GM23338 (cell line): ENCODE measurements around the gene GRIN2A. TPM values are rescaled to one million over a fixed set of nuclear protein-coding genes. Genes with fewer than 3 reads are reported as not detected.
A peak's percentile ranks its signal among the peaks of the same experiment; 100 is the strongest.

Experiments used
- ATAC-seq: fragments of 200-7000 bp; cut with Tn5 transposase; 3 replicates; pipeline ENCODE4 v1.9.1; 2020
- DNase-seq: peaks from one replicate; pipeline ENCODE4 v3.0.0-alpha.2; 2015; ENCODE audit warnings: low spot score
- H2AFZ ChIP-seq: fragments of 200-600 bp; sonication (generic); 2 replicates; pipeline ENCODE4 v1.8.0; 2016; ENCODE audit warnings: antibody characterized with exemption, mild to moderate bottlenecking, moderate library complexity
- H3F3A ChIP-seq: fragments of 200-600 bp; sonication (generic); replicated peaks from 2 replicates; pipeline ENCODE4 v1.8.0; 2017; ENCODE audit warnings: antibody characterized with exemption, mixed run types, low read depth
- H3K27ac ChIP-seq: fragments of 200-600 bp; sonication (generic); 2 replicates; pipeline ENCODE4 v1.6.1; 2016; ENCODE audit warnings: low read depth
- H3K27me3 ChIP-seq: fragments of 200-600 bp; sonication (generic); 2 replicates; pipeline ENCODE4 v1.8.0; 2016; ENCODE audit warnings: mild to moderate bottlenecking, mixed run types, moderate library complexity; ENCODE audit not compliant: insufficient read depth
- H3K36me3 ChIP-seq: fragments of 200-600 bp; sonication (generic); 2 replicates; pipeline ENCODE4 v1.8.0; 2016; ENCODE audit warnings: mild to moderate bottlenecking; ENCODE audit not compliant: insufficient read depth
- H3K4me1 ChIP-seq: fragments of 200-600 bp; sonication (generic); 2 replicates; pipeline ENCODE4 v1.8.0; 2016; ENCODE audit warnings: mild to moderate bottlenecking, moderate library complexity; ENCODE audit not compliant: insufficient read depth
- H3K4me2 ChIP-seq: fragments of 200-600 bp; sonication (generic); 2 replicates; pipeline ENCODE4 v1.7.1; 2017; ENCODE audit warnings: mixed run types
- H3K4me3 ChIP-seq: fragments of 200-600 bp; sonication (generic); 2 replicates; pipeline ENCODE4 v1.6.1; 2016; ENCODE audit warnings: mixed run types
- H3K79me2 ChIP-seq: fragments of 200-600 bp; sonication (generic); replicated peaks from 2 replicates; pipeline ENCODE4 v1.8.0; 2017; ENCODE audit warnings: mild to moderate bottlenecking; ENCODE audit not compliant: insufficient read depth
- H3K9me2 ChIP-seq: fragments of 200-600 bp; sonication (generic); 2 replicates; pipeline ENCODE4 v1.8.0; 2017; ENCODE audit not compliant: insufficient read depth
- H4K20me1 ChIP-seq: fragments of 200-600 bp; sonication (generic); replicated peaks from 2 replicates; pipeline ENCODE4 v1.8.0; 2017; ENCODE audit warnings: mild to moderate bottlenecking; ENCODE audit not compliant: insufficient read depth
- H3K27ac Mint-ChIP-seq: 2 replicates; pipeline ENCODE4 v1.8.0; 2020; ENCODE audit warnings: inconsistent platforms, mild to moderate bottlenecking, moderate library complexity, mixed read lengths
- H3K27me3 Mint-ChIP-seq: 3 replicates; pipeline ENCODE4 v1.8.0; 2022; ENCODE audit warnings: low read depth, mild to moderate bottlenecking, moderate library complexity, mixed read lengths, inconsistent platforms; ENCODE audit not compliant: insufficient read depth, poor library complexity
- H3K36me3 Mint-ChIP-seq: 3 replicates; pipeline ENCODE4 v1.8.0; 2021; ENCODE audit warnings: low read depth, mild to moderate bottlenecking, inconsistent platforms, moderate library complexity, mixed read lengths
- H3K4me1 Mint-ChIP-seq: 3 replicates; pipeline ENCODE4 v1.8.0; 2020; ENCODE audit warnings: mild to moderate bottlenecking, inconsistent platforms, mixed read lengths
- H3K4me3 Mint-ChIP-seq: 3 replicates; pipeline ENCODE4 v1.8.0; 2021; ENCODE audit warnings: moderate library complexity, mild to moderate bottlenecking, inconsistent platforms, mixed read lengths
- H3K9me3 Mint-ChIP-seq: 3 replicates; pipeline ENCODE4 v1.8.0; 2020; ENCODE audit warnings: moderate library complexity, mild to moderate bottlenecking, inconsistent platforms, mixed read lengths
- CREB1 ChIP-seq: fragments of 250-450 bp; sonication (Bioruptor Pico); IDR thresholded peaks from 2 replicates; pipeline ENCODE4 v1.5.0; 2020; ENCODE audit warnings: low read depth, mild to moderate bottlenecking, moderate library complexity
- EZH2 ChIP-seq: fragments of 200-600 bp; sonication (generic); IDR thresholded peaks from one replicate; pipeline ENCODE4 v1.8.0; 2017; ENCODE audit warnings: antibody characterized with exemption, mild to moderate bottlenecking, low read depth; ENCODE audit not compliant: unreplicated experiment
- EZH2phosphoT487 ChIP-seq: fragments of 200-600 bp; sonication (generic); IDR thresholded peaks from one replicate; pipeline ENCODE4 v1.8.1; 2018; ENCODE audit warnings: antibody characterized with exemption; ENCODE audit not compliant: unreplicated experiment
- JUNB ChIP-seq: IDR thresholded peaks from one replicate; pipeline ENCODE4 v1.6.1; 2016; ENCODE audit warnings: antibody characterized with exemption; ENCODE audit not compliant: unreplicated experiment
- NANOG ChIP-seq: IDR thresholded peaks from 2 replicates; pipeline ENCODE4 v1.6.1; 2016; ENCODE audit warnings: antibody characterized with exemption, borderline replicate concordance
- POLR2AphosphoS5 ChIP-seq: IDR thresholded peaks from 2 replicates; pipeline ENCODE4 v1.6.1; 2016; ENCODE audit warnings: antibody characterized with exemption, low read depth
- STAT1 ChIP-seq: IDR thresholded peaks from one replicate; pipeline ENCODE4 v1.6.1; 2016; ENCODE audit warnings: antibody characterized with exemption; ENCODE audit not compliant: unreplicated experiment
- ZNF114 ChIP-seq: fragments of 250-450 bp; sonication (Bioruptor Pico); IDR thresholded peaks from 2 replicates; pipeline ENCODE4 v1.5.0; 2020; ENCODE audit warnings: mild to moderate bottlenecking, moderate library complexity
- ZNF331 ChIP-seq: fragments of 250-450 bp; sonication (Bioruptor Pico); IDR thresholded peaks from 2 replicates; pipeline ENCODE4 v1.5.0; 2020; ENCODE audit warnings: low read depth, mild to moderate bottlenecking, moderate library complexity
- polyA plus RNA-seq: library from polyadenylated mRNA; unstranded; fragments of >200 nt; fragmentation: Nextera tagmentation; extraction: Ambion mirVana; gene quantifications from 2 replicates; pipeline ENCODE4 v1.2.1, GENCODE V29; 2016
- total RNA-seq: library from RNA; depleted of rRNA; stranded (reverse); fragments of >200 nt; shearing (Covaris generic); gene quantifications from 2 replicates; pipeline ENCODE4 v1.2.3, GENCODE V29; 2014
- TF ChIP-seq, protein P1 (sequence below), 2 experiments: fragments of 200-600 bp in 1 of 2; sonication (generic) in 1 of 2; conservative IDR thresholded peaks; 2 replicates each; pipeline versions ENCODE4 v1.5.1 to v1.6.1; 2016 to 2017; ENCODE audit warnings: antibody characterized with exemption in 2 of 2, low read depth in 2 of 2, mild to moderate bottlenecking in 2 of 2, moderate library complexity in 1 of 2
- TF ChIP-seq, protein P2 (sequence below): fragments of 250-450 bp; sonication (Bioruptor Pico); IDR thresholded peaks from 2 replicates; pipeline ENCODE4 v1.5.0; 2020; ENCODE audit warnings: mild to moderate bottlenecking, moderate library complexity

GRIN2A gene
- total and polyA plus RNA-seq, 2 experiments from 2014 or later: 0.89 to 5.1 TPM

DNA sequence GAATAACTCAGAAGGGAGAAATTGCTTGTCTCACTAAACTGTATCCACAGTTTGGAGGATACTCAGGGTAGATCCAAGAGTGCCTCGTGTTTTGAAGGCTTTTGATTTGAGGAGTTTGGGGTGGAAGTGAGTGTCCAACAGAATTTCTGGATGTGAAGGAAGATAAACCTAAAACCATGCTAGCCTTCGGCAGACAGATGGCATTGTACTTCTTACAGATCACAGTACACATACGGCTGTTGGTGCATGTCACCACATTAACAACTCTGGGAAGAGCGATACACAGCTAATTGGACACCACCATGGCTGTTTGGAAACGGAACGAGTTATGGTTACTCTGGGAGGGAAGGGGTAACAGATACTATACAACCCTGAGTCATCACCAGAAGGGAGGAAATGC is 420.4 kb downstream of the GRIN2A start:
- Mint-ChIP-seq H3K4me1 (peaks cover 21% of the 10 kb centered on the region; the same call in 2 of the 3 replicates), H3K27me3 (peaks cover 4% of the 10 kb centered on the region), H3K27ac (no peak overlapping the region), H3K36me3 (peaks cover 12% of the 10 kb centered on the region; the same call in 2 of the 3 replicates), H3K9me3 (peaks cover 6% of the 10 kb centered on the region; the same call in 2 of the 3 replicates), H3K4me3 (no peak overlapping the region)
- H3K27ac ChIP-seq: no peak overlapping the region
- H3K36me3 ChIP-seq: no peaks in the 10 kb centered on the region
- DNase-seq (no peak), ATAC-seq (no peak)
- no peaks in the 10 kb centered on the region for H3F3A ChIP-seq
- no peaks in the 10 kb centered on the region for H3K79me2 ChIP-seq
- H3K4me3 ChIP-seq: no peak overlapping the region
- no peak overlapping the region for H3K4me2 ChIP-seq
- H4K20me1 ChIP-seq: no peaks in the 10 kb centered on the region
- TF ChIP-seq ZNF114 (CRISPR knock-in tag) (no peak), JUNB (no peak)
- H3K27me3 ChIP-seq: no peaks in the 10 kb centered on the region
- no peak overlapping the region for H2AFZ ChIP-seq
- H3K4me1 ChIP-seq: peaks cover 20% of the 10 kb centered on the region
- H3K9me2 ChIP-seq: peaks cover 10% of the 10 kb centered on the region; the same call in 1 of the 2 replicates

DNA sequence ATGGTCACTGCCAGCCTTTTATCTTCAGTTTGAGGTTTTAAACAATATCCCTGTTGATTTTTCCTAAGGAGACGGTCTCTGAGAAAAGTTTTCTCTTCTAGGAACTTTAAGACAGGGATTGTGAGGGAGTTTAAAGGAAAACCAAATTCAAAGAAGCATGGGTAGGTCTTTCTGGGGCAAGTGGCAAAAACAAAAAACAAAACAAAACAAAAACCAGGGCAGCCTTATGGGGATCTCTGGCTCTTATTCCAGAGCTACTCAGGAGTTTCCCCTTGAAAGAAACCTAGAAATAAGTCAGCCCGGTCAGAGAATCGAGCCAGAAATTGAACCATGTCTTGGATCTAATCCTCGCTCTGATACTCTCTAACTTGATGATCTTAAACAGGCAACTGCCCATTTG is 424.5 kb downstream of the GRIN2A start:
- DNase-seq (no peak), ATAC-seq (no peak)
- H3K4me1 Mint-ChIP-seq: peaks cover 21% of the 10 kb centered on the region
- Histone ChIP-seq H3K4me2 (0 out of 2 replicates have a peak overlapping the region, but pooled peaks have one; percentile 21), H3K4me1 (peaks cover 24% of the 10 kb centered on the region), H3F3A (no peaks in the 10 kb centered on the region), H4K20me1 (no peaks in the 10 kb centered on the region), H3K79me2 (no peaks in the 10 kb centered on the region), H2AFZ (no peak overlapping the region), H3K27me3 (no peaks in the 10 kb centered on the region), H3K36me3 (no peaks in the 10 kb centered on the region), H3K9me2 (peaks cover 10% of the 10 kb centered on the region; the same call in 1 of the 2 replicates), H3K4me3 (no peak overlapping the region), H3K27ac (no peak overlapping the region)
- H3K36me3 Mint-ChIP-seq: no peaks in the 10 kb centered on the region
- H3K27me3 Mint-ChIP-seq: peaks cover 4% of the 10 kb centered on the region
- H3K4me3 Mint-ChIP-seq: no peak overlapping the region
- no peak overlapping the region for H3K27ac Mint-ChIP-seq
- no peaks in the 10 kb centered on the region for H3K9me3 Mint-ChIP-seq
- TF ChIP-seq STAT1 (no peak), POLR2AphosphoS5 (no peak), ZNF331 (no peak), EZH2 (no peak), EZH2phosphoT487 (no peak), JUNB (no peak), NANOG (no peak), CREB1 (CRISPR knock-in tag) (no peak)
- TF ChIP-seq, protein P1, sequence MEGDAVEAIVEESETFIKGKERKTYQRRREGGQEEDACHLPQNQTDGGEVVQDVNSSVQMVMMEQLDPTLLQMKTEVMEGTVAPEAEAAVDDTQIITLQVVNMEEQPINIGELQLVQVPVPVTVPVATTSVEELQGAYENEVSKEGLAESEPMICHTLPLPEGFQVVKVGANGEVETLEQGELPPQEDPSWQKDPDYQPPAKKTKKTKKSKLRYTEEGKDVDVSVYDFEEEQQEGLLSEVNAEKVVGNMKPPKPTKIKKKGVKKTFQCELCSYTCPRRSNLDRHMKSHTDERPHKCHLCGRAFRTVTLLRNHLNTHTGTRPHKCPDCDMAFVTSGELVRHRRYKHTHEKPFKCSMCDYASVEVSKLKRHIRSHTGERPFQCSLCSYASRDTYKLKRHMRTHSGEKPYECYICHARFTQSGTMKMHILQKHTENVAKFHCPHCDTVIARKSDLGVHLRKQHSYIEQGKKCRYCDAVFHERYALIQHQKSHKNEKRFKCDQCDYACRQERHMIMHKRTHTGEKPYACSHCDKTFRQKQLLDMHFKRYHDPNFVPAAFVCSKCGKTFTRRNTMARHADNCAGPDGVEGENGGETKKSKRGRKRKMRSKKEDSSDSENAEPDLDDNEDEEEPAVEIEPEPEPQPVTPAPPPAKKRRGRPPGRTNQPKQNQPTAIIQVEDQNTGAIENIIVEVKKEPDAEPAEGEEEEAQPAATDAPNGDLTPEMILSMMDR (conservative IDR thresholded peaks at IDR 0.05; ENCODE audit: low read depth in 2 of 2): no peak
- TF ChIP-seq, protein P2, sequence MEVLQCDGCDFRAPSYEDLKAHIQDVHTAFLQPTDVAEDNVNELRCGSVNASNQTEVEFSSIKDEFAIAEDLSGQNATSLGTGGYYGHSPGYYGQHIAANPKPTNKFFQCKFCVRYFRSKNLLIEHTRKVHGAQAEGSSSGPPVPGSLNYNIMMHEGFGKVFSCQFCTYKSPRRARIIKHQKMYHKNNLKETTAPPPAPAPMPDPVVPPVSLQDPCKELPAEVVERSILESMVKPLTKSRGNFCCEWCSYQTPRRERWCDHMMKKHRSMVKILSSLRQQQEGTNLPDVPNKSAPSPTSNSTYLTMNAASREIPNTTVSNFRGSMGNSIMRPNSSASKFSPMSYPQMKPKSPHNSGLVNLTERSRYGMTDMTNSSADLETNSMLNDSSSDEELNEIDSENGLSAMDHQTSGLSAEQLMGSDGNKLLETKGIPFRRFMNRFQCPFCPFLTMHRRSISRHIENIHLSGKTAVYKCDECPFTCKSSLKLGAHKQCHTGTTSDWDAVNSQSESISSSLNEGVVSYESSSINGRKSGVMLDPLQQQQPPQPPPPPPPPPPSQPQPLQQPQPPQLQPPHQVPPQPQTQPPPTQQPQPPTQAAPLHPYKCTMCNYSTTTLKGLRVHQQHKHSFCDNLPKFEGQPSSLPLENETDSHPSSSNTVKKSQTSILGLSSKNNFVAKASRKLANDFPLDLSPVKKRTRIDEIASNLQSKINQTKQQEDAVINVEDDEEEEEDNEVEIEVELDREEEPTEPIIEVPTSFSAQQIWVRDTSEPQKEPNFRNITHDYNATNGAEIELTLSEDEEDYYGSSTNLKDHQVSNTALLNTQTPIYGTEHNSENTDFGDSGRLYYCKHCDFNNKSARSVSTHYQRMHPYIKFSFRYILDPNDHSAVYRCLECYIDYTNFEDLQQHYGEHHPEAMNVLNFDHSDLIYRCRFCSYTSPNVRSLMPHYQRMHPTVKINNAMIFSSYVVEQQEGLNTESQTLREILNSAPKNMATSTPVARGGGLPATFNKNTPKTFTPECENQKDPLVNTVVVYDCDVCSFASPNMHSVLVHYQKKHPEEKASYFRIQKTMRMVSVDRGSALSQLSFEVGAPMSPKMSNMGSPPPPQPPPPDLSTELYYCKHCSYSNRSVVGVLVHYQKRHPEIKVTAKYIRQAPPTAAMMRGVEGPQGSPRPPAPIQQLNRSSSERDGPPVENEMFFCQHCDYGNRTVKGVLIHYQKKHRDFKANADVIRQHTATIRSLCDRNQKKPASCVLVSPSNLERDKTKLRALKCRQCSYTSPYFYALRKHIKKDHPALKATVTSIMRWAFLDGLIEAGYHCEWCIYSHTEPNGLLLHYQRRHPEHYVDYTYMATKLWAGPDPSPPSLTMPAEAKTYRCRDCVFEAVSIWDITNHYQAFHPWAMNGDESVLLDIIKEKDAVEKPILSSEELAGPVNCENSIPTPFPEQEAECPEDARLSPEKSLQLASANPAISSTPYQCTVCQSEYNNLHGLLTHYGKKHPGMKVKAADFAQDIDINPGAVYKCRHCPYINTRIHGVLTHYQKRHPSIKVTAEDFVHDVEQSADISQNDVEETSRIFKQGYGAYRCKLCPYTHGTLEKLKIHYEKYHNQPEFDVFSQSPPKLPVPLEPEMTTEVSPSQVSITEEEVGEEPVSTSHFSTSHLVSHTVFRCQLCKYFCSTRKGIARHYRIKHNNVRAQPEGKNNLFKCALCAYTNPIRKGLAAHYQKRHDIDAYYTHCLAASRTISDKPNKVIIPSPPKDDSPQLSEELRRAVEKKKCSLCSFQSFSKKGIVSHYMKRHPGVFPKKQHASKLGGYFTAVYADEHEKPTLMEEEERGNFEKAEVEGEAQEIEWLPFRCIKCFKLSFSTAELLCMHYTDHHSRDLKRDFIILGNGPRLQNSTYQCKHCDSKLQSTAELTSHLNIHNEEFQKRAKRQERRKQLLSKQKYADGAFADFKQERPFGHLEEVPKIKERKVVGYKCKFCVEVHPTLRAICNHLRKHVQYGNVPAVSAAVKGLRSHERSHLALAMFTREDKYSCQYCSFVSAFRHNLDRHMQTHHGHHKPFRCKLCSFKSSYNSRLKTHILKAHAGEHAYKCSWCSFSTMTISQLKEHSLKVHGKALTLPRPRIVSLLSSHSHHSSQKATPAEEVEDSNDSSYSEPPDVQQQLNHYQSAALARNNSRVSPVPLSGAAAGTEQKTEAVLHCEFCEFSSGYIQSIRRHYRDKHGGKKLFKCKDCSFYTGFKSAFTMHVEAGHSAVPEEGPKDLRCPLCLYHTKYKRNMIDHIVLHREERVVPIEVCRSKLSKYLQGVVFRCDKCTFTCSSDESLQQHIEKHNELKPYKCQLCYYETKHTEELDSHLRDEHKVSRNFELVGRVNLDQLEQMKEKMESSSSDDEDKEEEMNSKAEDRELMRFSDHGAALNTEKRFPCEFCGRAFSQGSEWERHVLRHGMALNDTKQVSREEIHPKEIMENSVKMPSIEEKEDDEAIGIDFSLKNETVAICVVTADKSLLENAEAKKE (CRISPR knock-in tag): no peak
